Astrocyte of the cerebellum (primary cell): ENCODE measurements around the gene NOM1.

Experiments used
- DNase-seq: peaks from one replicate; pipeline ENCODE4 v3.0.0-alpha.2; 2011; ENCODE audit warnings: low read depth
- H3K4me3 ChIP-seq: 2 replicates; pipeline ENCODE4 v1.5.1; 2011; ENCODE audit warnings: mild to moderate bottlenecking, low read depth, low read length, moderate library complexity
- in situ Hi-C: cut with HindIII; loops from 2 replicates; pipeline ENCODE4 v1.10.0; 2017; ENCODE audit warnings: low sequenced_read_pairs
- TF ChIP-seq, protein P1 (sequence below): IDR thresholded peaks from 2 replicates; pipeline ENCODE4 v1.5.1; 2012; ENCODE audit warnings: low read length, low read depth, moderate library complexity, mild to moderate bottlenecking; ENCODE audit errors: missing control alignments

NOM1 gene

GRCh38 chr7:156954941-156955340 is 5.4 kb downstream of the NOM1 start:
- in situ Hi-C loops = no loop called here
- TF ChIP-seq, protein P1, sequence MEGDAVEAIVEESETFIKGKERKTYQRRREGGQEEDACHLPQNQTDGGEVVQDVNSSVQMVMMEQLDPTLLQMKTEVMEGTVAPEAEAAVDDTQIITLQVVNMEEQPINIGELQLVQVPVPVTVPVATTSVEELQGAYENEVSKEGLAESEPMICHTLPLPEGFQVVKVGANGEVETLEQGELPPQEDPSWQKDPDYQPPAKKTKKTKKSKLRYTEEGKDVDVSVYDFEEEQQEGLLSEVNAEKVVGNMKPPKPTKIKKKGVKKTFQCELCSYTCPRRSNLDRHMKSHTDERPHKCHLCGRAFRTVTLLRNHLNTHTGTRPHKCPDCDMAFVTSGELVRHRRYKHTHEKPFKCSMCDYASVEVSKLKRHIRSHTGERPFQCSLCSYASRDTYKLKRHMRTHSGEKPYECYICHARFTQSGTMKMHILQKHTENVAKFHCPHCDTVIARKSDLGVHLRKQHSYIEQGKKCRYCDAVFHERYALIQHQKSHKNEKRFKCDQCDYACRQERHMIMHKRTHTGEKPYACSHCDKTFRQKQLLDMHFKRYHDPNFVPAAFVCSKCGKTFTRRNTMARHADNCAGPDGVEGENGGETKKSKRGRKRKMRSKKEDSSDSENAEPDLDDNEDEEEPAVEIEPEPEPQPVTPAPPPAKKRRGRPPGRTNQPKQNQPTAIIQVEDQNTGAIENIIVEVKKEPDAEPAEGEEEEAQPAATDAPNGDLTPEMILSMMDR = no peak
- no peak overlapping the region for H3K4me3 ChIP-seq
- no peak for DNase-seq

DNA sequence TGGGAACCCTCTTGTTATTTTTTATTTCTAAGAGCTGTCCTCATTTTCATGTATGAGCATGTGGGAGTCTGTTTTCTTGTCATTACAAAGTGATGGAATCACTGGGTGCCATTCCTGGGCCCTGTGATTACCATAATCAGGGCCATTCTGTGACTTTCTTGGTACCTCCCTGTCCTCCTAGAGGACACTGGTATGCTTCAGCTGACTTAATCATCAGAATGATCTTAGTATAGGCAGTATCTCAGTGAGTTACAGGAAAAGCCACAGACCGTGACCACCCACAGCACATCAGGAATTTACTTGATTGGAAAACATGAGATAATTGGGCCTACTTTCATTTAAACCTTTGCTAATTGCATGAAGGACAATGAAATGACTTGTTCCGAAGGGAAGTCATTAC is 7.2 kb downstream of the NOM1 start:
- TF ChIP-seq, protein P1 = no peak
- DNase-seq = no peak
- no peak overlapping the region for H3K4me3 ChIP-seq
- in situ Hi-C loops = no loop called here

GRCh38 chr7:156962145-156962544 is 12.6 kb downstream of the NOM1 start:
- no peak for DNase-seq
- in situ Hi-C loops = no loop called here
- H3K4me3 ChIP-seq = no peak overlapping the region
- TF ChIP-seq, protein P1 = no peak

- DNase-seq = no peak
- in situ Hi-C loops = no loop called here
- TF ChIP-seq, protein P1 = no peak
- no peak overlapping the region for H3K4me3 ChIP-seq
Observed at GRCh38 chr7:156962897-156963296, 13.4 kb downstream of the NOM1 start.

DNA sequence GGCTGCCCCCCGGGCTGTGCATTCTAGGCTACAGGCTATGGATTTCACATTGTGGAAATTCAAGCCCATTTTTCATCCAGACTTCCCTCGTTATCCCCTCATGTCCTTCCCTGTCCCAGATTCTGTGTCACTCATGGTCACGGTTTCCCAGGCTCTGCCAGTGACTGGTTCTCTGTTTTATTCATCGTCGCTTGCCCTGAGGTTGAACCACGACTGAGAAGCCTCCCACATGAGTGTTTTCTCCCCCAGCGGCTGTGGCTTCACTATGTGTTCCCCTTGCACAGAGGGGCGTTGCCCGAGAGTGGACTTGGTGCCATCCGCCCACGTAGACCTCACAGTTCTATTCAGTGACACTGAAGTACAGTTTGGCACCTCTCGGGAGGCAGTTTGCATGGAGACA is 14.0 kb downstream of the NOM1 start:
- TF ChIP-seq, protein P1 = no peak
- in situ Hi-C loops = no loop called here
- H3K4me3 ChIP-seq = no peak overlapping the region
- no peak for DNase-seq

GRCh38 chr7:156964971-156965370 is 15.5 kb downstream of the NOM1 start:
- TF ChIP-seq, protein P1 = no peak
- no peak for DNase-seq
- in situ Hi-C loops = no loop called here
- no peak overlapping the region for H3K4me3 ChIP-seq

GRCh38 chr7:156966387-156966786 is 16.9 kb downstream of the NOM1 start:
- no peak for DNase-seq
- TF ChIP-seq, protein P1 = no peak
- in situ Hi-C loops = no loop called here
- no peak overlapping the region for H3K4me3 ChIP-seq
